Smooth muscle cell (in vitro differentiated cells): ENCODE measurements around the gene ELAC1. TPM values are rescaled to one million over a fixed set of nuclear protein-coding genes. Genes with fewer than 3 reads are reported as not detected.
"Not testable (repeated sequence)": the region's sequence is repeated elsewhere in the genome, so short reads cannot be mapped to it uniquely, and the experiment has no call there.

Experiments
- DNase-seq: peaks from one replicate; lab custom pipeline; 2025; ENCODE audit not compliant: unreplicated experiment; lab: John Stamatoyannopoulos, UW
- H2AFZ ChIP-seq: fragments of 200-600 bp; sonication (generic); 2 replicates; pipeline ENCODE4 v1.6.0; 2016; ENCODE audit warnings: antibody characterized with exemption, low read depth, mild to moderate bottlenecking
- H3F3A ChIP-seq: fragments of 200-600 bp; sonication (generic); 2 replicates; pipeline ENCODE4 v1.6.0; 2017; ENCODE audit warnings: antibody characterized with exemption, low read depth
- H3K27ac ChIP-seq: fragments of 200-600 bp; sonication (generic); 2 replicates; pipeline ENCODE4 v1.5.1; 2016; ENCODE audit warnings: low read depth, mild to moderate bottlenecking
- H3K27me3 ChIP-seq: fragments of 200-600 bp; sonication (generic); 2 replicates; pipeline ENCODE4 v1.6.1; 2016; ENCODE audit warnings: low read depth, mild to moderate bottlenecking
- H3K36me3 ChIP-seq: fragments of 200-600 bp; sonication (generic); 2 replicates; pipeline ENCODE4 v1.5.1; 2016; ENCODE audit warnings: low read depth
- H3K4me1 ChIP-seq: fragments of 200-600 bp; sonication (generic); 2 replicates; pipeline ENCODE4 v1.5.1; 2016; ENCODE audit warnings: low read depth
- H3K4me2 ChIP-seq: fragments of 200-600 bp; sonication (generic); 2 replicates; pipeline ENCODE4 v1.6.0; 2016; ENCODE audit warnings: mild to moderate bottlenecking
- H3K4me3 ChIP-seq: fragments of 200-600 bp; sonication (generic); 2 replicates; pipeline ENCODE4 v1.5.1; 2016; ENCODE audit warnings: mild to moderate bottlenecking
- H3K79me2 ChIP-seq: fragments of 200-600 bp; sonication (generic); 2 replicates; pipeline ENCODE4 v1.6.0; 2016; ENCODE audit warnings: low read depth, mild to moderate bottlenecking
- H3K9ac ChIP-seq: fragments of 200-600 bp; sonication (generic); 2 replicates; pipeline ENCODE4 v1.6.0; 2016; ENCODE audit warnings: low read depth
- H3K9me3 ChIP-seq: fragments of 200-600 bp; sonication (generic); replicated peaks from 2 replicates; pipeline ENCODE4 v1.5.1; 2016; ENCODE audit warnings: low read depth
- H4K20me1 ChIP-seq: fragments of 200-600 bp; sonication (generic); 2 replicates; pipeline ENCODE4 v1.6.0; 2016; ENCODE audit warnings: low read depth
- WGBS: methylation state at CpG from one replicate; pipeline ENCODE4 v1.1.7; 2016; ENCODE audit warnings: low lambda C conversion rate; 5-methylcytosine and 5-hydroxymethylcytosine counted together
- polyA plus RNA-seq: library from polyadenylated mRNA; unstranded; fragments of >200 nt; fragmentation: Nextera tagmentation; extraction: Ambion mirVana; gene quantifications from 2 replicates; pipeline ENCODE4 v1.2.1, GENCODE V29; 2016
- total RNA-seq: library from RNA; depleted of rRNA; stranded (reverse); fragments of >200 nt; gene quantifications from 2 replicates; pipeline ENCODE4 v1.2.3, GENCODE V29; 2014
- TF ChIP-seq, protein P1 (sequence below): fragments of 200-600 bp; sonication (generic); IDR thresholded peaks from 2 replicates; pipeline ENCODE4 v1.5.1; 2017; ENCODE audit warnings: borderline replicate concordance, mild to moderate bottlenecking, antibody characterized with exemption; ENCODE audit not compliant: insufficient read depth, poor library complexity, severe bottlenecking

The ELAC1 gene
- total and polyA plus RNA-seq, 2 experiments from 2014 or later = 8.2 to 16.0 TPM

GRCh38 chr18:50987261-50987660 lies 19.4 kb downstream of the ELAC1 start:
- H3K9ac ChIP-seq = no peak overlapping the region
- no peaks in the 10 kb centered on the region for H3K9me3 ChIP-seq
- H3K36me3 ChIP-seq = no peaks in the 10 kb centered on the region
- no peak for DNase-seq
- H3F3A ChIP-seq = no peaks in the 10 kb centered on the region
- H3K4me2 ChIP-seq = no peak overlapping the region
- H3K4me1 ChIP-seq = peaks cover 9% of the 10 kb centered on the region
- H4K20me1 ChIP-seq = no peaks in the 10 kb centered on the region
- TF ChIP-seq, protein P1, sequence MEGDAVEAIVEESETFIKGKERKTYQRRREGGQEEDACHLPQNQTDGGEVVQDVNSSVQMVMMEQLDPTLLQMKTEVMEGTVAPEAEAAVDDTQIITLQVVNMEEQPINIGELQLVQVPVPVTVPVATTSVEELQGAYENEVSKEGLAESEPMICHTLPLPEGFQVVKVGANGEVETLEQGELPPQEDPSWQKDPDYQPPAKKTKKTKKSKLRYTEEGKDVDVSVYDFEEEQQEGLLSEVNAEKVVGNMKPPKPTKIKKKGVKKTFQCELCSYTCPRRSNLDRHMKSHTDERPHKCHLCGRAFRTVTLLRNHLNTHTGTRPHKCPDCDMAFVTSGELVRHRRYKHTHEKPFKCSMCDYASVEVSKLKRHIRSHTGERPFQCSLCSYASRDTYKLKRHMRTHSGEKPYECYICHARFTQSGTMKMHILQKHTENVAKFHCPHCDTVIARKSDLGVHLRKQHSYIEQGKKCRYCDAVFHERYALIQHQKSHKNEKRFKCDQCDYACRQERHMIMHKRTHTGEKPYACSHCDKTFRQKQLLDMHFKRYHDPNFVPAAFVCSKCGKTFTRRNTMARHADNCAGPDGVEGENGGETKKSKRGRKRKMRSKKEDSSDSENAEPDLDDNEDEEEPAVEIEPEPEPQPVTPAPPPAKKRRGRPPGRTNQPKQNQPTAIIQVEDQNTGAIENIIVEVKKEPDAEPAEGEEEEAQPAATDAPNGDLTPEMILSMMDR = no peak
- WGBS = 82% methylated on average over 2 of the region's 2 CpGs
- no peak overlapping the region for H2AFZ ChIP-seq
- H3K27me3 ChIP-seq = no peaks in the 10 kb centered on the region
- H3K27ac ChIP-seq = no peak overlapping the region
- no peak overlapping the region for H3K4me3 ChIP-seq
- H3K79me2 ChIP-seq = no peaks in the 10 kb centered on the region

DNA sequence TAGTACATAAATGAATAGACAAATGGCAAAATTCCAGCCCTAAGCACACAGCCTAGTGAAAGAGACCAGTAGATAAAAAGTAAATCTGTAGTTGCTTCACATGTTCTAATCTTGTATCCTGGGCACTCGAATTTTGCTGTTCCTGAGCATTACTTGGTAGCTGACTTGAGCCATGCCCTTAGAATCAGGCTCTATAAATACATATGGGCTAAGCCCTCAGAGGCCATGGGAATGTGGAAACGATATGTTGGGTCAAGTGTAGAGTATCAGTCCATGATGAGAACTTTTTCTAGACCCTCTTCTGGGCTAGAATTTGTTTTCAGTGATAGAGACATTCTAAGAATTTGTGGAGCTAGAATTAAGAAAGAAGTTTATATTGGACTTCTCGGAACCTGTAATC lies 21.9 kb downstream of the ELAC1 start:
- Histone ChIP-seq H3K9ac (no peak overlapping the region), H3K4me3 (no peak overlapping the region), H2AFZ (no peak overlapping the region), H3K4me2 (no peak overlapping the region), H3K36me3 (no peaks in the 10 kb centered on the region), H3K9me3 (no peaks in the 10 kb centered on the region), H3K27me3 (no peaks in the 10 kb centered on the region), H3F3A (no peaks in the 10 kb centered on the region), H3K27ac (no peak overlapping the region), H3K4me1 (peaks cover 15% of the 10 kb centered on the region), H3K79me2 (no peaks in the 10 kb centered on the region), H4K20me1 (no peaks in the 10 kb centered on the region)
- 93% methylated on average over 3 of the region's 3 CpGs for WGBS
- no peak for DNase-seq
- TF ChIP-seq, protein P1 = no peak

GRCh38 chr18:50992351-50992762 lies 24.5 kb downstream of the ELAC1 start:
- DNase-seq = no peak
- Histone ChIP-seq H3K9ac (no peak overlapping the region), H3K4me2 (no peak overlapping the region), H3K27ac (no peak overlapping the region), H3F3A (no peaks in the 10 kb centered on the region), H3K79me2 (no peaks in the 10 kb centered on the region), H2AFZ (no peak overlapping the region), H3K36me3 (no peaks in the 10 kb centered on the region), H3K27me3 (no peaks in the 10 kb centered on the region), H4K20me1 (no peaks in the 10 kb centered on the region), H3K4me3 (no peak overlapping the region), H3K4me1 (peaks cover 15% of the 10 kb centered on the region), H3K9me3 (no peaks in the 10 kb centered on the region)
- WGBS = 25% methylated on average over 3 of the region's 3 CpGs
- TF ChIP-seq, protein P1 = no peak

DNA sequence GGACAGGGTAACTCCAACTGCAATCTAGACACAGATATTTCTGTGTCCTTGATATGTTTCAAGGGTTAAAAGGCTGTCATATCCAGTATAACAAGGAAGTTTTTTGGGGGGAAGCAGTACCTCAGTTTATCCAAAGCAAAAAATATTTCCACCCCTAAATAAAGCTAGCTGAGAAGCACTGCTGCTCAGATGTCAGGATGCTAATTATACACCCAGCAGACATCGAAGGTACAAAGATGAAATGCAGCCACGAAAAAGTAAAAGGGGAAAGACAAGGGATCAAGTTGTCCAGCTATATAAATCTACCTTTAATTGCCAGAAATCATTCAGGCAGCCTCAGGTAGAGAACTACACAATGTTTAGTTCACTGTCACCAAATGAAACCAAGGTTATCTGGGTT lies 26.2 kb downstream of the ELAC1 start:
- Histone ChIP-seq H2AFZ (no peak overlapping the region), H3K27me3 (no peaks in the 10 kb centered on the region), H3K4me3 (no peak overlapping the region), H3F3A (no peaks in the 10 kb centered on the region), H3K9me3 (no peaks in the 10 kb centered on the region), H3K4me1 (peaks cover 15% of the 10 kb centered on the region), H3K4me2 (no peak overlapping the region), H3K36me3 (no peaks in the 10 kb centered on the region), H3K27ac (no peak overlapping the region), H4K20me1 (no peaks in the 10 kb centered on the region), H3K9ac (no peak overlapping the region), H3K79me2 (no peaks in the 10 kb centered on the region)
- 84% methylated on average over 2 of the region's 2 CpGs for WGBS
- no peak for DNase-seq
- TF ChIP-seq, protein P1 = no peak

- H3K27me3 ChIP-seq, H3K4me1 ChIP-seq, H4K20me1 ChIP-seq, H3K4me3 ChIP-seq, H3K9me3 ChIP-seq, H3K36me3 ChIP-seq, H3K79me2 ChIP-seq, H2AFZ ChIP-seq, H3F3A ChIP-seq, DNase-seq, H3K9ac ChIP-seq, H3K4me2 ChIP-seq, H3K27ac ChIP-seq: not testable (repeated sequence)
- WGBS = 92% methylated on average over 2 of the region's 2 CpGs
These were observed 35.3 kb downstream of the ELAC1 start for GRCh38 chr18:51003174-51003573.
